Liver (tissue), 9 donors: ENCODE data around the gene SYT13. TPM values are rescaled to one million over a fixed set of nuclear protein-coding genes. Genes with fewer than 3 reads are reported as not detected.

Experiments
- DNase-seq: peaks from one replicate; pipeline ENCODE4 v3.0.0-alpha.2; 2017; ENCODE audit warnings: low spot score
- H3K27ac ChIP-seq, 2 donors: one replicate each; pipeline ENCODE4 v1.7.0; 2013; ENCODE audit warnings: inconsistent platforms in 2 of 2, low read length in 2 of 2, control low read depth in 1 of 2, low read depth in 1 of 2, mild to moderate bottlenecking in 1 of 2
- H3K27me3 ChIP-seq, 4 donors: one replicate each; pipeline versions ENCODE4 v1.6.1 to v1.7.0; 2013; ENCODE audit warnings: low read length in 3 of 4, inconsistent platforms in 1 of 4, mild to moderate bottlenecking in 1 of 4, moderate library complexity in 1 of 4; ENCODE audit not compliant: control insufficient read depth in 4 of 4, insufficient read depth in 4 of 4
- H3K36me3 ChIP-seq, 4 donors: one replicate each; pipeline versions ENCODE4 v1.6.1 to v1.7.0; 2013; ENCODE audit warnings: low read length in 3 of 4, mild to moderate bottlenecking in 3 of 4, low read depth in 1 of 4, moderate library complexity in 1 of 4; ENCODE audit not compliant: control insufficient read depth in 4 of 4, insufficient read depth in 3 of 4
- H3K4me1 ChIP-seq, 4 donors: one replicate each; pipeline versions ENCODE4 v1.6.1 to v1.7.0; 2013; ENCODE audit warnings: low read length in 3 of 4, mild to moderate bottlenecking in 3 of 4, moderate library complexity in 1 of 4; ENCODE audit not compliant: control insufficient read depth in 4 of 4, insufficient read depth in 4 of 4
- H3K4me3 ChIP-seq, 3 donors: one replicate each; pipeline versions ENCODE4 v1.6.1 to v1.7.0; 2013; ENCODE audit warnings: low read length in 3 of 3, control low read depth in 1 of 3, low read depth in 1 of 3, mild to moderate bottlenecking in 1 of 3
- H3K9ac ChIP-seq, 2 donors: one replicate each; pipeline ENCODE4 v1.7.0; 2013; ENCODE audit warnings: low read length in 2 of 2, mild to moderate bottlenecking in 2 of 2, moderate library complexity in 2 of 2, control low read depth in 1 of 2, low read depth in 1 of 2
- H3K9me3 ChIP-seq, 4 donors: one replicate each; pipeline versions ENCODE4 v1.6.1 to v1.7.0; 2013; ENCODE audit warnings: low read length in 3 of 4; ENCODE audit not compliant: control insufficient read depth in 4 of 4
- ATF3 ChIP-seq: IDR thresholded peaks from 2 replicates; pipeline ENCODE4 v1.6.1; 2016; ENCODE audit warnings: antibody characterized with exemption
- CTCF ChIP-seq: fragments of 150-350 bp; IDR thresholded peaks from 2 replicates; pipeline ENCODE4 v1.5.1; 2017; ENCODE audit warnings: improper control_type of control experiment, low read depth, low read length; ENCODE audit not compliant: missing input control
- FOXA1 ChIP-seq: IDR thresholded peaks from 2 replicates; pipeline ENCODE4 v1.6.1; 2016; ENCODE audit warnings: antibody characterized with exemption
- FOXA2 ChIP-seq: IDR thresholded peaks from 2 replicates; pipeline ENCODE4 v1.6.1; 2016; ENCODE audit warnings: antibody characterized with exemption
- GABPA ChIP-seq, 2 donors: IDR thresholded peaks in 1 of 2; conservative IDR thresholded peaks in 1 of 2; 2 replicates each; pipeline ENCODE4 v1.6.1; 2016; ENCODE audit warnings: antibody characterized with exemption in 2 of 2, mild to moderate bottlenecking in 1 of 2, moderate library complexity in 1 of 2
- HNF4A ChIP-seq, 2 donors: conservative IDR thresholded peaks; 2 replicates each; pipeline ENCODE4 v1.6.1; 2016; ENCODE audit warnings: antibody characterized with exemption in 2 of 2, mild to moderate bottlenecking in 2 of 2
- HNF4G ChIP-seq: IDR thresholded peaks from 2 replicates; pipeline ENCODE4 v1.6.1; 2016; ENCODE audit warnings: antibody characterized with exemption
- MAX ChIP-seq: IDR thresholded peaks from 2 replicates; pipeline ENCODE4 v1.6.1; 2016; ENCODE audit warnings: antibody characterized with exemption
- NR2F2 ChIP-seq: IDR thresholded peaks from 2 replicates; pipeline ENCODE4 v1.6.1; 2016; ENCODE audit warnings: antibody characterized with exemption
- RAD21 ChIP-seq, 2 donors: IDR thresholded peaks; 2 replicates each; pipeline ENCODE4 v1.6.1; 2016; ENCODE audit warnings: antibody characterized with exemption in 2 of 2, mild to moderate bottlenecking in 2 of 2
- REST ChIP-seq: IDR thresholded peaks from 2 replicates; pipeline ENCODE4 v1.6.1; 2016; ENCODE audit warnings: antibody characterized with exemption, mild to moderate bottlenecking
- RXRA ChIP-seq, 2 donors: IDR thresholded peaks; 2 replicates each; pipeline ENCODE4 v1.6.1; 2017 to 2018; ENCODE audit warnings: antibody characterized with exemption in 2 of 2, mild to moderate bottlenecking in 1 of 2
- SP1 ChIP-seq: IDR thresholded peaks from 2 replicates; pipeline ENCODE4 v1.6.1; 2018; ENCODE audit warnings: antibody characterized with exemption, mild to moderate bottlenecking
- TAF1 ChIP-seq: conservative IDR thresholded peaks from 2 replicates; pipeline ENCODE4 v1.6.1; 2016; ENCODE audit warnings: antibody characterized with exemption, mild to moderate bottlenecking
- YY1 ChIP-seq: IDR thresholded peaks from 2 replicates; pipeline ENCODE4 v1.6.1; 2016; ENCODE audit warnings: antibody characterized with exemption, mild to moderate bottlenecking
- ZBTB33 ChIP-seq: IDR thresholded peaks from 2 replicates; pipeline ENCODE4 v1.6.1; 2016; ENCODE audit warnings: antibody characterized with exemption
- WGBS: extraction: QIAGEN DNeasy Blood & Tissue Kit; methylation state at CpG from one replicate; pipeline ENCODE4 v1.1.7; 2013; 5-methylcytosine and 5-hydroxymethylcytosine counted together
- polyA plus RNA-seq, 2 donors: library from polyadenylated mRNA; stranded (reverse) in 1 of 2; unstranded in 1 of 2; fragments of 200-250 nt in 1 of 2; fragments of >200 nt in 1 of 2; fragmentation: Nextera tagmentation in 1 of 2; extraction: Ambion mirVana in 1 of 2; gene quantifications; one replicate each; pipeline versions ENCODE4 v1.2.1 to v1.2.3, GENCODE V29; 2013 to 2015
- total RNA-seq, 2 donors: library from RNA; depleted of rRNA; stranded (reverse); fragments of >200 nt; gene quantifications; one replicate each; pipeline ENCODE4 v1.2.3, GENCODE V29; 2014
- donor health status: healthy.
- donor health status: healthy.
- donor health status: healthy.
- donor health status: healthy.
- donor health status: healthy.

The SYT13 gene
- total and polyA plus RNA-seq, 4 donors: 0.05 to 0.33 (median 0.14) TPM

- no peak for DNase-seq
- no peaks in the 10 kb centered on the region for H3K36me3 ChIP-seq
- TF ChIP-seq MAX (no peak), REST (no peak), SP1 (no peak), YY1 (no peak), CTCF (no peak), HNF4A (conservative IDR thresholded peaks at IDR 0.05) (no peak), ATF3 (no peak), RXRA (IDR thresholded peaks at IDR 0.05) (no peak), ZBTB33 (no peak), RAD21 (IDR thresholded peaks at IDR 0.05) (no peak), HNF4G (no peak), FOXA2 (no peak), FOXA1 (no peak)
- H3K27me3 ChIP-seq: no peaks in the 10 kb centered on the region
- H3K27ac ChIP-seq: no peak overlapping the region
- H3K4me3 ChIP-seq: no peak overlapping the region
- H3K4me1 ChIP-seq: no peaks in the 10 kb centered on the region
- H3K9ac ChIP-seq: no peak overlapping the region
- H3K9me3 ChIP-seq: no peaks in the 10 kb centered on the region
- 77% methylated on average over 2 of the region's 2 CpGs for WGBS
These were observed 32.4 kb upstream of the SYT13 start for GRCh38 chr11:45318516-45318915.

GRCh38 chr11:45316258-45316657 lies 30.1 kb upstream of the SYT13 start:
- H3K4me3 ChIP-seq: no peak overlapping the region
- H3K4me1 ChIP-seq: no peaks in the 10 kb centered on the region
- no peak overlapping the region for H3K9ac ChIP-seq
- H3K36me3 ChIP-seq: no peaks in the 10 kb centered on the region
- H3K27me3 ChIP-seq: peaks cover 0 to 3% (median 0%) of the 10 kb centered on the region in 4 donors
- DNase-seq: no peak
- WGBS: 81% methylated on average over 9 of the region's 9 CpGs
- H3K9me3 ChIP-seq: no peaks in the 10 kb centered on the region
- no peak overlapping the region for H3K27ac ChIP-seq
- TF ChIP-seq FOXA2: no peak
- no peak for TF ChIP-seq ATF3
- TF ChIP-seq TAF1: no peak
- no peak for TF ChIP-seq SP1
- TF ChIP-seq ZBTB33: no peak
- no peak for TF ChIP-seq GABPA (IDR thresholded peaks at IDR 0.05 in 1 of 2, conservative IDR thresholded peaks at IDR 0.05 in 1 of 2)
- TF ChIP-seq CTCF: no peak
- TF ChIP-seq NR2F2: no peak
- TF ChIP-seq RAD21 (IDR thresholded peaks at IDR 0.05): no peak
